ENCODE data around the gene NPHS1. TPM values are rescaled to one million over a fixed set of nuclear protein-coding genes. Genes with fewer than 3 reads are reported as not detected.

Gene NPHS1
- total and polyA plus RNA-seq, 9 of the 15 experiments (the other 6 are each of a cell fraction or from before 2014, with no cell fraction given): 0.01 to 0.28 (median 0.14) TPM; not detected in 5

DNA sequence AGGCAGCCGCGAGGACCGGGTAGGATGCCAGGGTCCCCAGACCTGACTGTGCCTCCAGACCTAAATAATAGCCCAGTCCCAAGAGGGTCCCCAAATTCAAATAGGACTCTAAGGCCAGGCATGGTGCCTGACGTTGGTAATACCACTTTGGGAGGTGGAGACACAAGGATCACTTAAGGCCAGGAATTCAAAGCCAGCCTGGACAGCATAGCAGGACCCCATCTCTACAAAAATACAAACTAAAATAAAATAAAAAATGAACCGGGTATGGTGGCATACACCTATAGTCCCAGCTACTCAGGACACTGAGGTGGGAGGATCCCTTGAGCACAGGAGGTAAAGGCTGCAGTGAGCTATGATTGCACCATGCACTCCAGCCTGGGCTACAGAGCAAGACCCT lies 10.7 kb upstream of the NPHS1 start:
- no peak overlapping the region for H2AFZ ChIP-seq (ENCODE audit: low read depth, low read length)
- no peak overlapping the region for H3K4me2 ChIP-seq (ENCODE audit: insufficient read depth, low read length)
- in situ Hi-C loops (cut with MboI): no loop called here
- H3K79me2 ChIP-seq (ENCODE audit: control insufficient read depth, insufficient read depth, low read length): no peaks in the 10 kb centered on the region
- CTCF ChIA-PET (ENCODE audit: low intra/inter-chr PET ratio): no interaction called here
- no TSS peak for BruUV-seq (replicated peaks)
- H4K20me1 ChIP-seq (replicated peaks; ENCODE audit: control insufficient read depth, insufficient read depth, low read length): no peaks in the 10 kb centered on the region
- H3K9me3 ChIP-seq (replicated peaks; ENCODE audit: control insufficient read depth, insufficient read depth, low read depth, low read length): peaks cover 5% of the 10 kb centered on the region; the same call in 1 of the 2 replicates
- ATAC-seq (no peak), FAIRE-seq (no peak), DNase-seq (ENCODE audit: extremely low read depth in 1 of 4, low spot score in 3 of 4) (no peak)
- H3K4me1 ChIP-seq (replicated peaks in 1 of 2; ENCODE audit: control insufficient read depth in 2 of 2, insufficient read depth in 2 of 2, low read length in 2 of 2): peaks cover 9 to 37% of the 10 kb centered on the region in 2 experiments; a peak in 3 of 5 replicates
- H3K27me3 ChIP-seq (ENCODE audit: control insufficient read depth in 2 of 2, insufficient read depth in 2 of 2, low read length in 2 of 2): peaks cover 6 to 26% of the 10 kb centered on the region in 2 experiments; a peak in 3 of 5 replicates
- no peak overlapping the region for H3K9ac ChIP-seq (ENCODE audit: insufficient read depth in 1 of 2, low read depth in 2 of 2, low read length in 2 of 2)
- no peaks in the 10 kb centered on the region for H3K9me1 ChIP-seq (ENCODE audit: control insufficient read depth, insufficient read depth, low read length)
- peak; percentile 81; the same call in 1 of the 2 replicates for TF ChIP-seq ZNF121 (CRISPR knock-in tag; conservative IDR thresholded peaks at IDR 0.05)
- TF ChIP-seq CBX8 (IDR thresholded peaks at IDR 0.05; ENCODE audit: borderline replicate concordance, extremely low read depth, low read depth, low read length, poor library complexity, severe bottlenecking): no peak
- intact Hi-C loops (cut with micrococcal nuclease): no loop called here
- POLR2A ChIA-PET: no interaction called here
- H3K36me3 ChIP-seq (ENCODE audit: control insufficient read depth, insufficient read depth, low read length): no peaks in the 10 kb centered on the region
- no peak overlapping the region for H3K27ac ChIP-seq (ENCODE audit: extremely low read depth, low read depth, low read length)
- WGBS (ENCODE audit: insufficient coverage, low coverage, missing lambda C conversion rate): 36% methylated on average over 3 of the region's 5 CpGs
- no peak overlapping the region for H3K4me3 ChIP-seq

DNA sequence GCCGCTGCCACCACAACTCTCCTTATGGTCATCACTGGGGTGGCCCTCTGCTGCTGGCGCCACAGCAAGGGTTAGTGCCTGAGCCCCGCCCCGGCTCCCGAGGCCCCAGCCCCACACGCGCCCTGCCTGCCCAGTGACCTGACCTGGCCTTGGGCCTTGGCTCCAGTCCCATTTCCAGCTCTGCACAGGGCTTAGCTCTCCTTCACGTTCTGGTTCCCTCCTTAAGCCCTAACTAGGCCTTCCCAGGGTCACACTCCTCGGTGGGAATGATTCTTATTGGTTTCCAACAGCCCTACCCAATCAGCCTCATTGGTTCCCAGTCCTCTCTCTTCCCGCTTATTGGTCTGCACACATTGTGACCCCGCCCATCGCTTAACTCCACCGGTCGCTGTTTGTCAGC lies 10.2 kb upstream of the NPHS1 start:
- Histone ChIP-seq H3K4me3 (no peak overlapping the region), H3K27ac (ENCODE audit: extremely low read depth, low read depth, low read length) (no peak overlapping the region), H3K36me3 (ENCODE audit: control insufficient read depth, insufficient read depth, low read length) (no peaks in the 10 kb centered on the region), H4K20me1 (replicated peaks; ENCODE audit: control insufficient read depth, insufficient read depth, low read length) (no peaks in the 10 kb centered on the region), H3K9me3 (replicated peaks; ENCODE audit: control insufficient read depth, insufficient read depth, low read depth, low read length) (peaks cover 5% of the 10 kb centered on the region; the same call in 1 of the 2 replicates), H3K4me1 (replicated peaks in 1 of 2; ENCODE audit: control insufficient read depth in 2 of 2, insufficient read depth in 2 of 2, low read length in 2 of 2) (peaks cover 7 to 34% of the 10 kb centered on the region in 2 experiments; a peak in 3 of 5 replicates), H3K9ac (ENCODE audit: insufficient read depth in 1 of 2, low read depth in 2 of 2, low read length in 2 of 2) (no peak overlapping the region), H3K27me3 (ENCODE audit: control insufficient read depth in 2 of 2, insufficient read depth in 2 of 2, low read length in 2 of 2) (peaks cover 6 to 26% of the 10 kb centered on the region in 2 experiments; a peak in 3 of 5 replicates), H3K9me1 (ENCODE audit: control insufficient read depth, insufficient read depth, low read length) (no peaks in the 10 kb centered on the region), H2AFZ (ENCODE audit: low read depth, low read length) (0 out of 2 replicates have a peak overlapping the region, but pooled peaks have one; percentile 18), H3K79me2 (ENCODE audit: control insufficient read depth, insufficient read depth, low read length) (no peaks in the 10 kb centered on the region), H3K4me2 (ENCODE audit: insufficient read depth, low read length) (no peak overlapping the region)
- CTCF ChIA-PET (ENCODE audit: low intra/inter-chr PET ratio): no interaction called here
- intact Hi-C loops (cut with micrococcal nuclease): no loop called here
- no TSS peak for BruUV-seq (replicated peaks)
- peak; percentile 78 for ATAC-seq
- DNase-seq (ENCODE audit: extremely low read depth in 1 of 4, low spot score in 3 of 4): peak in 3 of 4 experiments; percentile 32 to 59 (median 54)
- in situ Hi-C loops (cut with MboI): no loop called here
- POLR2A ChIA-PET: no interaction called here
- WGBS (ENCODE audit: insufficient coverage, low coverage, missing lambda C conversion rate): 19% methylated on average over 13 of the region's 14 CpGs
- FAIRE-seq: peak; percentile 54
- TF ChIP-seq, protein P1, sequence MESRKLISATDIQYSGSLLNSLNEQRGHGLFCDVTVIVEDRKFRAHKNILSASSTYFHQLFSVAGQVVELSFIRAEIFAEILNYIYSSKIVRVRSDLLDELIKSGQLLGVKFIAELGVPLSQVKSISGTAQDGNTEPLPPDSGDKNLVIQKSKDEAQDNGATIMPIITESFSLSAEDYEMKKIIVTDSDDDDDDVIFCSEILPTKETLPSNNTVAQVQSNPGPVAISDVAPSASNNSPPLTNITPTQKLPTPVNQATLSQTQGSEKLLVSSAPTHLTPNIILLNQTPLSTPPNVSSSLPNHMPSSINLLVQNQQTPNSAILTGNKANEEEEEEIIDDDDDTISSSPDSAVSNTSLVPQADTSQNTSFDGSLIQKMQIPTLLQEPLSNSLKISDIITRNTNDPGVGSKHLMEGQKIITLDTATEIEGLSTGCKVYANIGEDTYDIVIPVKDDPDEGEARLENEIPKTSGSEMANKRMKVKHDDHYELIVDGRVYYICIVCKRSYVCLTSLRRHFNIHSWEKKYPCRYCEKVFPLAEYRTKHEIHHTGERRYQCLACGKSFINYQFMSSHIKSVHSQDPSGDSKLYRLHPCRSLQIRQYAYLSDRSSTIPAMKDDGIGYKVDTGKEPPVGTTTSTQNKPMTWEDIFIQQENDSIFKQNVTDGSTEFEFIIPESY (CRISPR knock-in tag; IDR thresholded peaks at IDR 0.05): peak; percentile 97
- TF ChIP-seq NFYB (IDR thresholded peaks at IDR 0.05; ENCODE audit: extremely low read depth, insufficient read length) (peak; percentile 94), NEUROD1 (IDR thresholded peaks at IDR 0.05; ENCODE audit: borderline replicate concordance, low read depth, low read length, partially characterized antibody) (peak; percentile 17), SP2 (IDR thresholded peaks at IDR 0.05; ENCODE audit: extremely low read depth, low read depth, low read length, poor library complexity, severe bottlenecking) (peak; percentile 16), NFIC (IDR thresholded peaks at IDR 0.05) (peak; percentile 85), MBD2 (IDR thresholded peaks at IDR 0.05; ENCODE audit: borderline replicate concordance, low read depth) (0 out of 2 replicates have a peak, but pooled peaks have one; percentile 57)
- TF ChIP-seq, protein P2, sequence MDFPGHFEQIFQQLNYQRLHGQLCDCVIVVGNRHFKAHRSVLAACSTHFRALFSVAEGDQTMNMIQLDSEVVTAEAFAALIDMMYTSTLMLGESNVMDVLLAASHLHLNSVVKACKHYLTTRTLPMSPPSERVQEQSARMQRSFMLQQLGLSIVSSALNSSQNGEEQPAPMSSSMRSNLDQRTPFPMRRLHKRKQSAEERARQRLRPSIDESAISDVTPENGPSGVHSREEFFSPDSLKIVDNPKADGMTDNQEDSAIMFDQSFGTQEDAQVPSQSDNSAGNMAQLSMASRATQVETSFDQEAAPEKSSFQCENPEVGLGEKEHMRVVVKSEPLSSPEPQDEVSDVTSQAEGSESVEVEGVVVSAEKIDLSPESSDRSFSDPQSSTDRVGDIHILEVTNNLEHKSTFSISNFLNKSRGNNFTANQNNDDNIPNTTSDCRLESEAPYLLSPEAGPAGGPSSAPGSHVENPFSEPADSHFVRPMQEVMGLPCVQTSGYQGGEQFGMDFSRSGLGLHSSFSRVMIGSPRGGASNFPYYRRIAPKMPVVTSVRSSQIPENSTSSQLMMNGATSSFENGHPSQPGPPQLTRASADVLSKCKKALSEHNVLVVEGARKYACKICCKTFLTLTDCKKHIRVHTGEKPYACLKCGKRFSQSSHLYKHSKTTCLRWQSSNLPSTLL (IDR thresholded peaks at IDR 0.05): no peak

Measured in K562 (cell line).